SK-N-SH treated with all-trans-retinoic acid at 6 μM for 48 hours (cell line): ENCODE data around the gene GSX1.
"Not testable (repeated sequence)": the region's sequence is repeated elsewhere in the genome, so short reads cannot be mapped to it uniquely, and the experiment has no call there.

Experiments
- ARNTL ChIP-seq: fragments of 450-650 bp; formaldehyde crosslinking; IDR thresholded peaks from 2 replicates; pipeline ENCODE4 v1.5.0; 2020; ENCODE audit warnings: low read depth, mild to moderate bottlenecking, moderate library complexity, borderline replicate concordance
- OSR1 ChIP-seq: fragments of 250-450 bp; sonication (Bioruptor Pico); IDR thresholded peaks from 2 replicates; pipeline ENCODE4 v1.8.0; 2022; ENCODE audit warnings: moderate library complexity, mild to moderate bottlenecking, inconsistent platforms
- TOX ChIP-seq: fragments of 250-450 bp; sonication (Bioruptor Pico); IDR thresholded peaks from 2 replicates; pipeline ENCODE4 v1.8.0; 2021; ENCODE audit warnings: mild to moderate bottlenecking, moderate library complexity, borderline replicate concordance
- ZC3H10 ChIP-seq: fragments of 250-450 bp; sonication (Bioruptor Pico); IDR thresholded peaks from 2 replicates; pipeline ENCODE4 v1.5.1; 2021; ENCODE audit warnings: mild to moderate bottlenecking, moderate library complexity
- ZFP3 ChIP-seq: fragments of 250-450 bp; sonication (Bioruptor Pico); IDR thresholded peaks from 2 replicates; pipeline ENCODE4 v1.5.0; 2020; ENCODE audit warnings: mild to moderate bottlenecking, moderate library complexity

DNA sequence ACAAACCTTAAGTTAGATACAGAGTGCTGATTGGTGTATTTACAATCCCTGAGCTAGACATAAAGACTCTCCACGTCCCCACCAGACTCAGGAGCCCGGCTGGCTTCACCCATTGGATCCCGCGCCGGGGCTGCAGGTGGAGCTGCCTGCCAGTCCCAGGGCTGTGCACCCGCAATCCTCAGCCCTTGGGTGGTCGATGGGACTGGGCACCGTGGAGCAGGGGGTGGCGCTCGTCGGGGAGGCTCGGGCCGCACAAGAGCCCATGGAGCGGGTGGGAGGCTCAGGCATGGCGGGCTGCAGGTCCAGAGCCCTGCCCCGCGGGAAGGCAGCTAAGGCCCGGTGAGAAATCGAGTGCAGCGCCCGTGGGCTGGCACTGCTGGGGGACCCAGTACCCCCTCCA is 44.1 kb upstream of the GSX1 start:
- TF ChIP-seq ZC3H10 (CRISPR knock-in tag); ARNTL (CRISPR knock-in tag); ZFP3; OSR1 (CRISPR knock-in tag); TOX (CRISPR knock-in tag): not testable (repeated sequence)
